Testis (tissue), 3 donors: ENCODE results near the gene DMRT2. TPM values are rescaled to one million over a fixed set of nuclear protein-coding genes. Genes with fewer than 3 reads are reported as not detected.

Source experiments
- DNase-seq: peaks from one replicate; pipeline ENCODE4 v3.0.0-alpha.2; 2019
- H3K27ac ChIP-seq, 2 donors: fragments of 200-600 bp; sonication (generic); one replicate each; pipeline ENCODE4 v1.5.1; 2019
- H3K27me3 ChIP-seq: fragments of 200-600 bp; sonication (generic); one replicate; pipeline ENCODE4 v1.5.1; 2019
- H3K36me3 ChIP-seq: fragments of 200-600 bp; sonication (generic); one replicate; pipeline ENCODE4 v1.5.1; 2017; ENCODE audit warnings: low read depth; ENCODE audit errors: missing control alignments
- H3K4me1 ChIP-seq: fragments of 200-600 bp; sonication (generic); one replicate; pipeline ENCODE4 v1.5.1; 2019
- H3K4me3 ChIP-seq, 2 donors: fragments of 200-600 bp; sonication (generic); one replicate each; pipeline ENCODE4 v1.5.1; 2017 to 2019
- H3K9me3 ChIP-seq: fragments of 200-600 bp; sonication (generic); one replicate; pipeline ENCODE4 v1.5.1; 2017
- POLR2A ChIP-seq: fragments of 450-650 bp; IDR thresholded peaks from one replicate; pipeline ENCODE4 v1.6.1; 2017; ENCODE audit warnings: antibody characterized with exemption, mild to moderate bottlenecking, moderate library complexity
- WGBS, 2 donors: methylation state at CpG; one replicate each; pipeline ENCODE4 v1.1.5; 2018; 5-methylcytosine and 5-hydroxymethylcytosine counted together
- intact Hi-C: fragments of 100-400 bp; cut with DNase I; formaldehyde crosslinking; loops from one replicate; pipeline ENCODE4 v1.15.1; 2023; ENCODE audit warnings: low total_unique reads
- polyA plus RNA-seq: library from polyadenylated mRNA; stranded (reverse); fragments of 350-450 nt; fragmentation: Illumina TruSeq; extraction: RNeasy Lipid Tissue Mini Kit (QIAGEN cat#74804); gene quantifications from one replicate; pipeline ENCODE4 v1.2.3, GENCODE V29; 2014; ENCODE audit warnings: low read depth, low replicate concordance; ENCODE audit not compliant: insufficient read depth
- total RNA-seq, 2 donors: library from RNA; depleted of rRNA; stranded (reverse); fragments of >200 nt; gene quantifications; one replicate each; pipeline ENCODE4 v1.2.3, GENCODE V29; 2016
- TF ChIP-seq, protein P1 (sequence below), 3 experiments: fragments of 450-650 bp in 2 of 3; fragments of 200-600 bp in 1 of 3; sonication (generic) in 1 of 3; IDR thresholded peaks; one replicate each; pipeline ENCODE4 v1.5.1; 2016 to 2019; ENCODE audit warnings: antibody characterized with exemption in 3 of 3, mild to moderate bottlenecking in 2 of 3, moderate library complexity in 1 of 3

Gene DMRT2
- total and polyA plus RNA-seq, 3 donors from 2014 or later: 1.7 to 4.6 (median 2.1) TPM

DNA sequence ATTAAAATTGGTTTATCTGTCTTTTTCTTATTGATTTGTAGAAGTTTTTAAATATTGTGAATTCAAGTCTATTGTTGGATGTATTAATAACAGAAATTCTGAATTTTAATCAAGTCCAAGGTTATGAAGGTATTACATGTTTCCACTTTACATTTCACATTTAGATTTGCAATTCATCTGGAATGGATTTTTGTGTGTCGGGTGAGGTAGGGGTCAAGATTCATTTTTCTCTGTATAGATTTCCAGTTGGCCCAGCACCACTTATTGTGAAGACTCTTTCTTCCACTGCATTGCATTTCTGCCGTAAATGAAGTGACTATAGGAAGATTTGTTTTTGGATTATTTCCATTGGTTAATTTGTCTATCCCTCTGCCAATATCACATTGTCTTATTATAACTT is 35.5 kb upstream of the DMRT2 start:
- no peak overlapping the region for H3K27ac ChIP-seq
- WGBS, 2 donors: 91 to 96% methylated on average over 2 of the region's 2 CpGs
- no peaks in the 10 kb centered on the region for H3K4me1 ChIP-seq
- TF ChIP-seq, protein P1, sequence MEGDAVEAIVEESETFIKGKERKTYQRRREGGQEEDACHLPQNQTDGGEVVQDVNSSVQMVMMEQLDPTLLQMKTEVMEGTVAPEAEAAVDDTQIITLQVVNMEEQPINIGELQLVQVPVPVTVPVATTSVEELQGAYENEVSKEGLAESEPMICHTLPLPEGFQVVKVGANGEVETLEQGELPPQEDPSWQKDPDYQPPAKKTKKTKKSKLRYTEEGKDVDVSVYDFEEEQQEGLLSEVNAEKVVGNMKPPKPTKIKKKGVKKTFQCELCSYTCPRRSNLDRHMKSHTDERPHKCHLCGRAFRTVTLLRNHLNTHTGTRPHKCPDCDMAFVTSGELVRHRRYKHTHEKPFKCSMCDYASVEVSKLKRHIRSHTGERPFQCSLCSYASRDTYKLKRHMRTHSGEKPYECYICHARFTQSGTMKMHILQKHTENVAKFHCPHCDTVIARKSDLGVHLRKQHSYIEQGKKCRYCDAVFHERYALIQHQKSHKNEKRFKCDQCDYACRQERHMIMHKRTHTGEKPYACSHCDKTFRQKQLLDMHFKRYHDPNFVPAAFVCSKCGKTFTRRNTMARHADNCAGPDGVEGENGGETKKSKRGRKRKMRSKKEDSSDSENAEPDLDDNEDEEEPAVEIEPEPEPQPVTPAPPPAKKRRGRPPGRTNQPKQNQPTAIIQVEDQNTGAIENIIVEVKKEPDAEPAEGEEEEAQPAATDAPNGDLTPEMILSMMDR (IDR thresholded peaks at IDR 0.05): no peak
- no peak for TF ChIP-seq POLR2A
- intact Hi-C loops: no loop called here
- H3K36me3 ChIP-seq: no peaks in the 10 kb centered on the region
- no peaks in the 10 kb centered on the region for H3K27me3 ChIP-seq
- H3K9me3 ChIP-seq: no peaks in the 10 kb centered on the region
- H3K4me3 ChIP-seq: no peak overlapping the region
- DNase-seq: no peak

DNA sequence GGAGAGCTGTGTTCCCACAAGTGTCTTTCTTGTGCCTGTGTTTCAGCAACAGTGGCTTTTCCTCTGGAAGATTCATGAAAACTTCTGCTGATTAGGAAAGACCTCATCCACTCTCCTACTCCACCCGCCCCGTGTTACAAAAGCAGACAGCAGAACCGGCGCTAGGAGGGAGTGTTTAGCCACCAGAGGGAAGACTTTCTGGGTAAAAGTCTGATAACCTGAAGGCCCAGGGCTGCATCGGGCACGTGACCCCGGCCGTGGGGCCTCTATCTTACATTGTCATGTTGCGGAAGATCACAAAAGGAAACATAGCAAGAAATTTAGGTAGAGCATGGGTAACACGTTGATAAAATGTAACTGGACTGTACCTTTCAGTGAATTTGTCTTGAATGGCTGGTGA is 32.0 kb upstream of the DMRT2 start:
- Histone ChIP-seq H3K36me3 (no peaks in the 10 kb centered on the region), H3K4me1 (no peaks in the 10 kb centered on the region), H3K4me3 (no peak overlapping the region), H3K27ac (no peak overlapping the region), H3K9me3 (no peaks in the 10 kb centered on the region), H3K27me3 (no peaks in the 10 kb centered on the region)
- TF ChIP-seq POLR2A: no peak
- TF ChIP-seq, protein P1 (IDR thresholded peaks at IDR 0.05): peak in 2 of 3 experiments; percentile 14 to 34
- intact Hi-C loops: no loop called here
- peak; percentile 71 for DNase-seq
- 28 to 32% methylated on average over 10 of the region's 10 CpGs for WGBS, 2 donors

DNA sequence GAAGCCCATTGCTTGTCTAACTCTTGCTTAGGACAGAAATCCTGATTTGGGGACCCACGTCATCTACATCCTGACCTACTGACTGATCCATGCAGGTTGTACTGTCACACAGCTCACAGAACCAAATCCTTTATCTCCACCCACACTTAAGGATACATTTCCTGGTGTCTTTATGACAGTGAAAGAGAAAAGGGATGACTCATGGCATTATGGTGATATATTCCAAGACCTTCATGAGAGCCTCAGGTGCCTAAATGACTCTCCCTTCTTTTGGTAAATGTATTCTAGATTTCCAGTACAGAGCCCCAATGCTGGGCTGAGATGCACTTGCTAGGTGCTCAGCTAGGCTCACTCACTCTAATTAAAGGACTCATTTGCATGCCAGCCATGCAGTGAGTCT is 26.0 kb upstream of the DMRT2 start:
- intact Hi-C loops: no loop called here

DNA sequence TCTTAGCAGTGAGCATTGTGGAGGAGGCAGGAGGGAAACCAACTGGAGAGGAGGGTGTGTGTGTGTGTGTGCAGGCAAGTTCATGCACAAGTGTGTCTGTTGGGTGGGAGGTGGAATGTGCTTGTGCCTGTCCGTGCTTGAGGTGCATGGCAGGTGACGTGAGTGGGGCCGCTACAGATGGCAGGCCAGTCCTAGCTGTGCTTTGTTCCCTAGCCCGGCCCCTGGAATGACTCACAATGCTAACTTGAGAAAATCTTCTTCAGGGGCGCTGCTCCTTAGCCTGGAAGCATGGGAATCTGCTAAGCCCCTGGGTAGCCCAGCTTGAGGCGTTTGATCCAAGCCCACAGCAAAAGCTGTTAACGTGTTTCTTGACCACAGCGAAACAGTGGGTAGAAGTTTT is 25.0 kb upstream of the DMRT2 start:
- no peak for DNase-seq
- H3K27me3 ChIP-seq: no peaks in the 10 kb centered on the region
- intact Hi-C loops: no loop called here
- no peaks in the 10 kb centered on the region for H3K4me1 ChIP-seq
- H3K36me3 ChIP-seq: no peaks in the 10 kb centered on the region
- WGBS, 2 donors: 75 to 89% methylated on average over 8 of the region's 8 CpGs
- TF ChIP-seq, protein P1 (IDR thresholded peaks at IDR 0.05): no peak
- no peak for TF ChIP-seq POLR2A
- no peaks in the 10 kb centered on the region for H3K9me3 ChIP-seq
- no peak overlapping the region for H3K4me3 ChIP-seq
- H3K27ac ChIP-seq: no peak overlapping the region

More for the DNA sequence above, 26.0 kb upstream of the DMRT2 start:
- H3K4me3 ChIP-seq: no peak overlapping the region
- H3K27me3 ChIP-seq: no peaks in the 10 kb centered on the region
- H3K27ac ChIP-seq: no peak overlapping the region
- no peak for TF ChIP-seq POLR2A
- TF ChIP-seq, protein P1 (IDR thresholded peaks at IDR 0.05): no peak
- H3K4me1 ChIP-seq: no peaks in the 10 kb centered on the region
- no peaks in the 10 kb centered on the region for H3K9me3 ChIP-seq
- DNase-seq: no peak
- no peaks in the 10 kb centered on the region for H3K36me3 ChIP-seq
- 87 to 100% methylated on average over 1 of the region's 1 CpG for WGBS, 2 donors

DNA sequence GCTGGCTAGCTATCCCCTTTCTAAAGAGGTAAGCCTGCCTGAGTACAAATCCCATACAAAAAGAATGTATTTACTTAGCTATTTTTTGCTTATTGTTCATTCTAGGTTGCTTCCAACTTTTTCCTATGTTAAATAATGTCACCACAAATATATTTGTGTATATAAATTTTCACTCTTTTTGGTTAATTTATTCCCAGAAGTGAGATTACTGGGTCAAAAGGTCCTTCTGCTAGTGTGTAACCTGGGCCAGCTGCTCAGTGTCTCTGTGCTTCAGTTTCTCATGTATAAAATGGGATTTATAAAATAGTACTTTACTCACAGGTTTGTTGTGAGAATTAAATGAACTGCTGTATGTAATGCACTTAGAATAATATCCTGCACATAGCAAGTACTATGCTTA is 23.9 kb upstream of the DMRT2 start:
- H3K27ac ChIP-seq: no peak overlapping the region
- H3K27me3 ChIP-seq: no peaks in the 10 kb centered on the region
- H3K4me1 ChIP-seq: no peaks in the 10 kb centered on the region
- TF ChIP-seq, protein P1 (IDR thresholded peaks at IDR 0.05): no peak
- TF ChIP-seq POLR2A: no peak
- H3K9me3 ChIP-seq: no peaks in the 10 kb centered on the region
- H3K4me3 ChIP-seq: no peak overlapping the region
- H3K36me3 ChIP-seq: no peaks in the 10 kb centered on the region
- DNase-seq: no peak
- intact Hi-C loops: no loop called here
